ENCODE results near the gene SOX15.

DNA sequence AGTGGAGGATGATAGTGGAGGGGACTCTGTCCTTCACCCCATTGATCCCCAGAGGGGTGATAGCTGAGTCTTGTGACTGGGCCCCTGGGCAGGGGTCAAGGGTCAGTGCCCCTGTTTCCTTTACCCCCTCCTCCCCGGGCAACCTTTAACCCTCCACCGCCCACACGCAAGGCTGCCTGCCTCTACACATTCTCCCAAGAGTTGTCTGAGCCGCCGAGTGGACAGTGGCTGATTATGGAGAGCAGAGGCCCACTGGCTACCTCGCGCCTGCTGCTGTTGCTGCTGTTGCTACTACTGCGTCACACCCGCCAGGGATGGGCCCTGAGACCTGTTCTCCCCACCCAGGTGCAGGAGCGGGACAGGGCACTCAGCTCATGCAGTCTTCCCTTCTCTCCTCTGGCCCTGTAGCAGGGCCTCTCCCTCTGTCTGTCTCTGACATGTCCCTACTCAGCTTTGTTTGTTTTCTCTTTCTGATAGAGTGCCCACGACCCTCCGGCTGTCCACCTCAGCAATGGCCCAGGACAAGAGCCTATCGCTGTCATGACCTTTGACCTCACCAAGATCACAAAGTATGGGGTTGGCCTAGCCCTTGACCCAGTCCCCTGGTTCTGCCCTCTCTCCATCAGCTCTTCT lies 40.2 kb upstream of the SOX15 start, which contains the start of gene SHBG:
- TF ChIP-seq POLR2A (IDR thresholded peaks at IDR 0.05; ENCODE audit: low read depth, low read length) (no peak), BHLHE40 (IDR thresholded peaks at IDR 0.05; ENCODE audit: low read depth, low read length) (no peak), RCOR1 (IDR thresholded peaks at IDR 0.05; ENCODE audit: insufficient replicate concordance, low read length) (no peak), FOS (IDR thresholded peaks at IDR 0.05; ENCODE audit: low read depth, low read length) (no peak), MAFK (IDR thresholded peaks at IDR 0.05; ENCODE audit: low read depth, low read length) (no peak), RAD21 (IDR thresholded peaks at IDR 0.05; ENCODE audit: low read length) (no peak), CHD1 (IDR thresholded peaks at IDR 0.05; ENCODE audit: low read depth, low read length) (no peak), CEBPB (IDR thresholded peaks at IDR 0.05; ENCODE audit: low read depth, low read length) (no peak), RFX5 (IDR thresholded peaks at IDR 0.05; ENCODE audit: low read depth, low read length) (no peak)
- TF ChIP-seq, protein P1, sequence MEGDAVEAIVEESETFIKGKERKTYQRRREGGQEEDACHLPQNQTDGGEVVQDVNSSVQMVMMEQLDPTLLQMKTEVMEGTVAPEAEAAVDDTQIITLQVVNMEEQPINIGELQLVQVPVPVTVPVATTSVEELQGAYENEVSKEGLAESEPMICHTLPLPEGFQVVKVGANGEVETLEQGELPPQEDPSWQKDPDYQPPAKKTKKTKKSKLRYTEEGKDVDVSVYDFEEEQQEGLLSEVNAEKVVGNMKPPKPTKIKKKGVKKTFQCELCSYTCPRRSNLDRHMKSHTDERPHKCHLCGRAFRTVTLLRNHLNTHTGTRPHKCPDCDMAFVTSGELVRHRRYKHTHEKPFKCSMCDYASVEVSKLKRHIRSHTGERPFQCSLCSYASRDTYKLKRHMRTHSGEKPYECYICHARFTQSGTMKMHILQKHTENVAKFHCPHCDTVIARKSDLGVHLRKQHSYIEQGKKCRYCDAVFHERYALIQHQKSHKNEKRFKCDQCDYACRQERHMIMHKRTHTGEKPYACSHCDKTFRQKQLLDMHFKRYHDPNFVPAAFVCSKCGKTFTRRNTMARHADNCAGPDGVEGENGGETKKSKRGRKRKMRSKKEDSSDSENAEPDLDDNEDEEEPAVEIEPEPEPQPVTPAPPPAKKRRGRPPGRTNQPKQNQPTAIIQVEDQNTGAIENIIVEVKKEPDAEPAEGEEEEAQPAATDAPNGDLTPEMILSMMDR (conservative IDR thresholded peaks at IDR 0.05; ENCODE audit: low read depth, low read length): no peak
- TF ChIP-seq, protein P2, sequence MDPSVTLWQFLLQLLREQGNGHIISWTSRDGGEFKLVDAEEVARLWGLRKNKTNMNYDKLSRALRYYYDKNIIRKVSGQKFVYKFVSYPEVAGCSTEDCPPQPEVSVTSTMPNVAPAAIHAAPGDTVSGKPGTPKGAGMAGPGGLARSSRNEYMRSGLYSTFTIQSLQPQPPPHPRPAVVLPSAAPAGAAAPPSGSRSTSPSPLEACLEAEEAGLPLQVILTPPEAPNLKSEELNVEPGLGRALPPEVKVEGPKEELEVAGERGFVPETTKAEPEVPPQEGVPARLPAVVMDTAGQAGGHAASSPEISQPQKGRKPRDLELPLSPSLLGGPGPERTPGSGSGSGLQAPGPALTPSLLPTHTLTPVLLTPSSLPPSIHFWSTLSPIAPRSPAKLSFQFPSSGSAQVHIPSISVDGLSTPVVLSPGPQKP (IDR thresholded peaks at IDR 0.05; ENCODE audit: borderline replicate concordance, low read depth, low read length): no peak
- TF ChIP-seq, protein P3, sequence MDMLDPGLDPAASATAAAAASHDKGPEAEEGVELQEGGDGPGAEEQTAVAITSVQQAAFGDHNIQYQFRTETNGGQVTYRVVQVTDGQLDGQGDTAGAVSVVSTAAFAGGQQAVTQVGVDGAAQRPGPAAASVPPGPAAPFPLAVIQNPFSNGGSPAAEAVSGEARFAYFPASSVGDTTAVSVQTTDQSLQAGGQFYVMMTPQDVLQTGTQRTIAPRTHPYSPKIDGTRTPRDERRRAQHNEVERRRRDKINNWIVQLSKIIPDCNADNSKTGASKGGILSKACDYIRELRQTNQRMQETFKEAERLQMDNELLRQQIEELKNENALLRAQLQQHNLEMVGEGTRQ (IDR thresholded peaks at IDR 0.05; ENCODE audit: low read depth, low read length): no peak
